Measurements from ENCODE around the gene PRKAR1A.

The PRKAR1A gene

DNA sequence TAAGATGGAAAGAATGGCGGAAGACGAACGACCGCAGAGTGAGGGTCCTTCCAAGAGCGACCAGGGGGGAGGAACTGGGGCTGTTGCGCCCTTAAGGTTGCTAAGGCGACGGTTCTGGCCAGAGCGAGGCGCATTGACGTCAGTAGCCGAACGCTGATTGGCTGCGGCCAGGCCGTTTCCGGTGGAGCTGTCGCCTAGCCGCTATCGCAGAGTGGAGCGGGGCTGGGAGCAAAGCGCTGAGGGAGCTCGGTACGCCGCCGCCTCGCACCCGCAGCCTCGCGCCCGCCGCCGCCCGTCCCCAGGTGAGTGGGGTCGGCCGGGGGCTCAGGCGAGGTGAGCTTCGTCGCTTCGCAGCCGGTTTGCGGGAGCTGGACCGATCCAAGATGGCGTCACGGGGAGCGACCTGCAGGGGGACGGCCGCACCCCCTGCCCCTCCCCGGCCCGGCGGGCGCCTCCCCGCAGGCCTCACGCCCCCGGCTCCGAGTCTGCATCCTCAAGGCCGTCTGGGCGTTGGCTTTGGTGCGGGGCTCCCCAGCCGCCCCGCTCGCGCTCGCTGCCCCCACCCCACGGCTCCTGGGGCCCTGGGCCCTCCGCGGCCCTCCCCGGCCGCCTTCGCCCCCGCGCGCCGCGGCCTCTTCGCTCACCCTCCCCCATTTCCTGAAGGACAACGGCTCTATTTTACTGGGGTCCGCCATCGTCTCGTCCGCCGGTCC is at the start of gene PRKAR1A:
Gene PRKAR1A (plus strand): TSS at position 184 of the 713 bp plus-strand sequence. CDS start 2,970 bp downstream, outside the sequence.
- peak; percentile 83 for TF ChIP-seq ZFX (IDR thresholded peaks at IDR 0.05)
- TF ChIP-seq, protein P1, sequence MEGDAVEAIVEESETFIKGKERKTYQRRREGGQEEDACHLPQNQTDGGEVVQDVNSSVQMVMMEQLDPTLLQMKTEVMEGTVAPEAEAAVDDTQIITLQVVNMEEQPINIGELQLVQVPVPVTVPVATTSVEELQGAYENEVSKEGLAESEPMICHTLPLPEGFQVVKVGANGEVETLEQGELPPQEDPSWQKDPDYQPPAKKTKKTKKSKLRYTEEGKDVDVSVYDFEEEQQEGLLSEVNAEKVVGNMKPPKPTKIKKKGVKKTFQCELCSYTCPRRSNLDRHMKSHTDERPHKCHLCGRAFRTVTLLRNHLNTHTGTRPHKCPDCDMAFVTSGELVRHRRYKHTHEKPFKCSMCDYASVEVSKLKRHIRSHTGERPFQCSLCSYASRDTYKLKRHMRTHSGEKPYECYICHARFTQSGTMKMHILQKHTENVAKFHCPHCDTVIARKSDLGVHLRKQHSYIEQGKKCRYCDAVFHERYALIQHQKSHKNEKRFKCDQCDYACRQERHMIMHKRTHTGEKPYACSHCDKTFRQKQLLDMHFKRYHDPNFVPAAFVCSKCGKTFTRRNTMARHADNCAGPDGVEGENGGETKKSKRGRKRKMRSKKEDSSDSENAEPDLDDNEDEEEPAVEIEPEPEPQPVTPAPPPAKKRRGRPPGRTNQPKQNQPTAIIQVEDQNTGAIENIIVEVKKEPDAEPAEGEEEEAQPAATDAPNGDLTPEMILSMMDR (conservative IDR thresholded peaks at IDR 0.05): no peak
- H3K27ac ChIP-seq: peak within 1 kb of the TSS; percentile 80

DNA sequence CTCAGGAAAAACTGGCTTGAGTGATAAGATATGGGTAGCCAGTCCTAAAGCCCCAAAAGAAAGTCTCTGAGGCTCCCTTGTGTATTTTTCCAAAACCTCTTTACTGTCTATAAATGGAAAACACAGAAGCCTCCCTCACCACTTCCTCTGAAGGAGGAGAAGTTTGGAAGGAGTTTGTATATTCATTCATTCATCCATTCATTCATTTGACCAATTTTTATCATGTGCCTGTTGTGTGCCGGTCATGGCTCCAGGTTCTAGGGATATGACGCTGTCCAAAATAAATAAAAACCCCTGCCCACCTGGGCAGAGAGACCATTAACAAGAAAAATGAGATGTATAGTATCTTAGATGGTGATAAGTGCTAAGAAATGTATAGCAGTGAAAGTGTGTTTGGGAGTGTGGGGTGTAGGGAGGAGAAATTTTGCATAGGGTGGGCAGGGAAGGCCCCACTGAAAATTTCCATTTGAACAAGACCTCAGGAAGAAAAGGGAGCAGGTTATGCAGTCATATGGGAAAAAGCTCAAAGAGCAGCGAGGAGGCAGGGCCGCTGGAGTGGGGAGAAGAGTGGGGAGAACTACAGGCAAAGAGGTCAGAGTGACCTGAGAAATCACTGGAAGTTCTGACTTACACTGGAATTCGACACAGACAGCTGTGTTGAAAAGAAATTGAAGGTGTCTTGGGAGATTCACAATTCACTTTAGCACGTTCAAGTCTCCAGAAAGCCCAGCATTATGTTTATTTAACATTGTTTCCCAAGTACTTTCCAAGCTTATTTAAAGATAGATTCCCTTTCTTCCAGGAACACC is 48.8 kb upstream of the PRKAR1A start:
- no peak overlapping the region for H3K27ac ChIP-seq
- TF ChIP-seq ZFX (IDR thresholded peaks at IDR 0.05): no peak
- TF ChIP-seq, protein P1 (conservative IDR thresholded peaks at IDR 0.05): peak; percentile 60

DNA sequence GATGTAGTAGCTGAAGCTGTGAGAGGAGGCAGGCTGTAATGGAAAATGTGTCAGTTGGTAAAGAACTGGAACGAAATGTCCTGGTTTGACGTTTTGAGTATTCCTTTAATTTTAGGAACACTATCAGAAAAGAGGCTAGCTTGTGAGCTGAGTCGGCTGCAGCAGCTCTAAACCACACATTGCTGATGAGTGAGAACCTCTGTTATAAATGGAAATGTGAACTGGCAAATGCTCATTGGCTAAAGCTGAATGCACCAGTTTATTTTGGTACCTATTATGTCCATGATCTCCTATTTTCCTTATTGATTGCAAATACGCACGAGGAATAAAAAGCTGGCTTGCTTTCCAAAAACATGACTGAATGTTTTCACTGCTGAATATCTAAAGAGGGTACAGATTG is 43.9 kb upstream of the PRKAR1A start:
- TF ChIP-seq, protein P1 (conservative IDR thresholded peaks at IDR 0.05): no peak
- no peak for TF ChIP-seq ZFX (IDR thresholded peaks at IDR 0.05)
- H3K27ac ChIP-seq: no peak overlapping the region

DNA sequence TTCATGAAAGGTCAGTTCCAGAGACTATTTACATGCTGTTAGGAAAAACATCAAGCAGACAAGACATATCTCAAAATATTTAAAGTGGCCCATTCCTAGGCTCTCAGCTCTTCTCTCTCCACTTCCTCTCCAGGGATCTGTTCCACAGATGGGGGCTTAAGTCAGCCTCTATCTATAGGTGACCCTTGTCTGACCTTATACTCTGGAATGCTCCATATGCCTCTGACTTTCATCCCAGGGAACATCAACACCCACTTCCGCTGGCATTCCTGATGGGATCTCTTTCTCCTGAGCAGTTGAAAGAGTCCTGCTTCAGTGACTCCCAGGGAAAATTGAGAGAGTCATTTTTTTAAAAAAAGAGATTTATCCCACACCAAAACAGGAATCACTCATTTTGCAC is 43.4 kb upstream of the PRKAR1A start:
- TF ChIP-seq, protein P1 (conservative IDR thresholded peaks at IDR 0.05): no peak
- no peak for TF ChIP-seq ZFX (IDR thresholded peaks at IDR 0.05)

DNA sequence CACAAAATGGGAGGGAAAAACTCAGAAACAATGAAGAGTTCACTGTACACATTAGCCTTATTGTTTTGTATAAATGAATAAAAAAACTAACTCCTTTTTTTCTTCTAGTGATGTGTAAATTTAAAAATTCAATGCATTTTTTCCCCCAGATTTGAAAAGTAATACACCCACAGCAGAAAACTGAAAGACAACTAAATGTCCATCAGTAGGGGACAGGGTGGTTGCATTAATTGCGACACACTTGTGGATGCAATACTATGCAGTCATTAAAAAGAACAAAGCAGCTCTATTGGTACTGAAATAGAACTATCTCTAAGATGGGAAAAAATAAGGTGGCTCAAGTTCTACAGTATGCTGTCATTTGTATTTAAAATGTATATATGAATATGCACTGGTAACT is 41.3 kb upstream of the PRKAR1A start:
- no peak overlapping the region for H3K27ac ChIP-seq
- TF ChIP-seq ZFX (IDR thresholded peaks at IDR 0.05): no peak
- TF ChIP-seq, protein P1 (conservative IDR thresholded peaks at IDR 0.05): no peak

More for the DNA sequence above, 43.4 kb upstream of the PRKAR1A start:
- no peak overlapping the region for H3K27ac ChIP-seq

DNA sequence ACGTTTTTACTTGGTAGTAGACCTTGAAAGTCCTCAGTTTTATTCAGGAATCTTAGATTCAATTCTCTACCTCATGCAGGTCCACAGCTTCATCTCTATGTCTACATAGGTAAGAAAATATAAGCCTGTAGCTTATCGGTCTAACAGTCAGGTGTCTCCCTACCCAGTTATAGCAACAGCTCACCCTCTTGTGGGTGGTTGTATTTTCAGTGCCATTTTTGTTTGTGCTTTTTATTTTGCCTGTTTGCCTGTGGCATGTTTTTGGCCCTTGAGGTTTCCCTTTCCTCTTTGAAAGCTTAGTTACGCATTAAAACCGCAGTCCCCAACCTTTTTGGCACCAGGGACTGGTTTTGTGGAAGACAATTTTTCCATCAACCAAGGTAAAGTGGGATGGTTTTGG is 31.3 kb upstream of the PRKAR1A start:
- H3K27ac ChIP-seq: no peak overlapping the region
- TF ChIP-seq, protein P1 (conservative IDR thresholded peaks at IDR 0.05): no peak
- no peak for TF ChIP-seq ZFX (IDR thresholded peaks at IDR 0.05)

DNA sequence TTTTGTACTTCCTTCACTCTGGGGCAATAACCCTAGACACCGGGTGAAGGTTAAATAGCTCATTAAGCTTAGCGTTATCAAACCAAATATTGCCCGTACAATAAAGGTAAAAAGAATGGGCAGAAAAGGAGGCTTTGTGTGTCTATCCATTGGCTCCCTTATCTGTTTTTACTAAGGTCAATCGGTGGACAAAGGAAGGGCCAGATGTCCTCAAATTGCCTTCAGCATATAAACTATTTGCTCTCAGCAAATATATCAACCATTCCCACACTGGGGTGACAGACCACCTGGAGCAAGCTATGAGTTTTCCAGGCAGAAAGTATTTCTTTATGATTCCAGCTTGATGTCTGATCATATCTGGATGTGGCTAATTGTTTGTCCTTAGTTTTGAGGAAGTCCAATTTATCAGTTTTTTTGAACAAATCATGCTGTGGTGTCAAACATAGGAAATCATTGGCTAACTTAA is 29.6 kb upstream of the PRKAR1A start:
- H3K27ac ChIP-seq: no peak overlapping the region
- no peak for TF ChIP-seq ZFX (IDR thresholded peaks at IDR 0.05)
- TF ChIP-seq, protein P1 (conservative IDR thresholded peaks at IDR 0.05): no peak

Measured in C4-2B (cell line).